HuH-7 (cell line): ENCODE results near the gene RABGAP1L.
"Not testable (repeated sequence)": the region's sequence is repeated elsewhere in the genome, so short reads cannot be mapped to it uniquely, and the experiment has no call there.

Source experiments
- DNase-seq: peaks from one replicate; pipeline ENCODE4 v3.0.0; 2011; ENCODE audit warnings: low spot score

Gene RABGAP1L

GRCh38 chr1:174367892-174368291 is 208.6 kb downstream of the RABGAP1L start:
- no peak for DNase-seq

DNA sequence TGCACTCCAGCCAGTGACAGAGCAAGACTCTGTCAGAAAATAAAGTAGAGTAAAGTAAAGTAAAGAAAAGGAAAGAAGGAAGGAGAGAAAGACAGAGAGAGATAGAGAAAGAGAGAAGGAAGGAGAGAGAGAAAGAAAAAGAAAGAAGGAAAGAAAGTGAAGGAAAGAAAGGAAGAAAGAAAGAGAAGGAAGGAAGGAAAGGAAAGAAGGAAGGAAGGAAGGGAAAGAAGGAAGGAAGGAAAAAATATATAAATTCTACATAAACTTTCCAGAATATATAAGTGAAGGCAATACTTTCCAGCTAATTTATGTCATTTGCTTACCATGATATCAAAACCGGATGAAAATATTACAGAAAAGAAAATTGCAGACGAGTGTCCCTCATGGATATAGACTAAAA is 216.7 kb downstream of the RABGAP1L start:
- DNase-seq: no peak

GRCh38 chr1:174391716-174392115 is 232.4 kb downstream of the RABGAP1L start:
- no peak for DNase-seq

DNA sequence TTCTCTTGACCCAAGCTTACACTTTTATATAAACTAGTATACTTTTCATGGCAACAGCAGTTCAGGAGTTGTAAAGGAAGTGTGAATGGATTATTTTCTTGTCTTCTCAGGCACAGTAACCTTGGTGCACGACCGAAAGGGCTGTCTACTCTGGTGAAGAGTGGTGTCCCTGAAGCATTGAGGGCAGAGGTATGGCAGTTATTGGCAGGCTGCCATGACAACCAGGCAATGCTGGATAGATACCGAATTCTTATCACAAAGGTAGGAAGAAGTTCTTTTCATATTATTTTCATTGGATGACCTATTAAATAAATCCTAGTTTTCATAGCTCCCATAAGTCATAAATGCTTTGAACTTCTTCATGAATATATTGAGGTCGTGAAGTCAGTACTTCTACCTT is 234.6 kb downstream of the RABGAP1L start:
- no peak for DNase-seq

DNA sequence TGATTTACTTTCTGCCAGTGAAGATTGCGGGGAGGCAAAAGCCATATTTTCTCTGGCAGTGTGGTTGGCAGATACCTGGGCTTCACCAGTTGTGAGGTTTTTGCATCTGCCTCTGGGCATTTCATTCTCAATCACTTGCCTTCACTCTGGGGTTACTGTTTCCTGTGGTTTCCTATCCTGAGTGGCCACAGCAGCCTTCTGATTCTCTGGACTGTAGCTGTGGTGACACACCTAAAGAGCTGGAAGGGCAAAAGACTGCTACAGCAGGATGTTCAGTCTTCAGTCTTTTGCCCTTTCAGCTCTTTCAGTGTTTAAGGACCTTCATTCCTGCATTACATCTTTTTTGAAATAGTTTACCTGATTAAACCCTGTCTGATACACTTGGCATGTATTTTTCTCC is 237.9 kb downstream of the RABGAP1L start:
- DNase-seq: no peak

DNA sequence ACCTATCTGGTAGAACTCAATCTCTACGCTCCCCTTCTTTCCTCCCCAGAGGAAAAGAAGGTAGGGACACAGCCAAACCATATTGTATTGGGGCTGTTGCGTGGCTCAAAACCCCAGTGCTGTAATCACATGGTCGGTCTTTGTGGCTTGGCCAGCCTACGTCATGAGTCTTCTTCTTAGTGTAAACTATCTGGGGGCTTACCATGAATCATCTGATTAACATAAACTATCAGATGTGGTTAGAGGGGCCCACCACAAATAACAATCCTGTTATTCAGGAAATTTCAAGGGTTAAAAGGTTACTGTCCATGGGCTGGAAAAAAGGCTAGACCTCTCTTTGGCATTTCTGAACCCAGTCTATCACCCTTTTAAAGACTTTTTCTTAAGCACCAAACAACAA is 238.9 kb downstream of the RABGAP1L start:
- DNase-seq: no peak

DNA sequence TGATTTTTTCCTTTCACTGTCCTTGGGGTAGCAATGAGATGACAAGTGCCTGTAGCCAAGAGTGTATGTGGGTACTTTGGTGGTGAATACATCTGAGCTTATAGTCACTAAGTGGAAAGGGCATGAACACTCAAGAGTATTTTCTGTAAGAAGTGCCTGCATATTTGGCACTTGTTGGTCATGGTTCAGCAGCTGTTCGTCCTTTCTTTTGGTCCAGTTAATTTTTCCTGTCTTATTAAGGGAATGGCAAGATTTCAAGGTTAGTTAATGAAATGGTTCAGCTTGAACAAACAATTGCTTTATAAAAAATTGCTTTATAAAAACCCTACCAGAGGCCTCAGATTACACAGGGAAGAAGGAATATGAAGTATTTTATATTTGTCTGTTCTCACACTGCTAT is 239.9 kb downstream of the RABGAP1L start:
- DNase-seq: no peak

DNA sequence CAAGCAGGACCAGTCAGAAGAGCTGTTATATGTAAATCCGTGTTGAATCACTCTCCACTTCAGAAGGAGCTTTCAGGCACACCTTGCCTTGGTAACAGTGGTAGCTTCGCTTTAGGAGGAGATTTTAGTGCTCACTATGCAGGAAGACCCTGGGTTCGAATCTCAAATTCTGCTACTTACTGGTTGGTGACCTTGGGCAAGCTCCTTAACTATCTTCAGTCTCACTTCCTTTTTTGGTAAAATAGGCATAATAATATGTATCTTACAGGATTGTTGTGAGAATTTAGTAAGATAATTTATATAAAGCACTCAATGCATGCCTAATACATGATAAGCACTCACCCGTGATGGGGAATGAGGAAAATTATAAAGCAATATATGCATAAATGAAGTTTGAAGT is 241.8 kb downstream of the RABGAP1L start:
- no peak for DNase-seq

DNA sequence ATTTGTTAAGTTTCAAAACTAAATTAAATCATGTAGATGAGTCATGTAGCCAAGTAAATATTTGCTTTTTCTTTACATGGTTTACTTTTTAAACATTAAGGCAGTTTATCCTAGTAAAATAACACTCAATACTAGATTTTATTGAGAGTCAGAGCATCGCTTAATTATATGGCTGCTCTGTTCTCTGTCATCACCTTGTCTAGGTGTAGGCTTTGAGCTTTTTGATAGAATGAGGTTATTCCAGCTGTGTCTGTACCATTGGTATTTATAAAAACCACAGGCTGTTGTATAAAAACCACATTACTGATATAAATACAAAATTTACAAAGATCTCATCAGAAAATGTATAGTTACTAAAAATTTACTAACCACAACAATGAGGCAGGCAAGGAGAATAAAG is 245.9 kb downstream of the RABGAP1L start:
- no peak for DNase-seq

- no peak for DNase-seq
Observed at GRCh38 chr1:174406421-174406820, 247.1 kb downstream of the RABGAP1L start.

DNA sequence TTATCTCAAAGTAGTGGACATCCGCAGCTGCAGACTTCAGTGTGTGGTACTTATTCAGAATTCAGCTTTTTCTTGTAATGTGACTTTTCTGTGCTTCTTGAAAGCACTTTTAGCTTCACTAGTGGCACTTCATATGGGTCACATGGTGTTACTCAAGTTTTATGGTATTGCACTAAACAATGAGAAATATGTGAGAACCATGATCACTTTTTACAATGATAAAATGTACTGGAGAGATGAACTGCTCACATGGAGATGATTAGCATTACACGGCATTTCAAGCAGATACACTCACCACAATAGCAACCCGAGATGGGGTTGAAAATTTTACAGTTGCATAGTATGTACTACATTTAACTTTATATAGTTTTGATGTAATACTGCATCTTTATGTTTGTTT is 248.3 kb downstream of the RABGAP1L start:
- DNase-seq: no peak

DNA sequence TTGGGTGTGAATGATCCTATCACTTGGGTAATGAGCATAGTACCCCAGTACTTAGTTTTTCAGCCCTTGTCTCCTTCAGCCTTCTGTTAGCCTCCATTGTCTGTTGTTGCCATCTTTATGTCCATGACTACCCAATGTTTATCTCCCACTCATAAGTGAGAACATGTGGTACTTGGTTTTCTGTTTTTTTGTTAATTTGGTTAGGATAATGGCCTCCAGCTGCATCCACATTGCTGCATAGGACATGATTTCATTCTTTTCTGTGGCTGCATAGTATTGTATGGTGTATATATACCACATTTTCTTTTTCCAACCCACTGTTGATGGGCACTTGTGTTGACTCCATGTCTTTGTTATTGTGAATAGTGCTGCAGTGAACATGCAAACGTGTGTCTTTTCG is 248.8 kb downstream of the RABGAP1L start:
- DNase-seq: no peak

DNA sequence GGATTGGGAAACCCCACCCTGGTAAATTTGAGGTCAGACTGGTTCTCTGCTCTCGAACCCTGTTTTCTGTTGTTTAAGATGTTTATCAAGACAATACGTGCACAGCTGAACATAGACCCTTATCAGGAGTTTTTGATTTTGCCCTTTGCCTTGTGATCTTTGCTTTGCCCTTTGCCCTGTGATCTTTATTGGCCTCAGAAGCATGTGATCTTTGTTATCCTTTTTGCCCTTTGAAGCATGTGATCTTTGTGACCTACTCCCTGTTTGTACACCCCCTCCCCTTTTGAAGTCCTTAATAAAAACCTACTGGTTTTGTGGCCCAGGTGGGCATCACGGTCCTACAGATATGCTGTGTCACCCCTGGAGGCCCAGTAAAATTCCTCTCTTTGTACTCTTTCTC is 250.5 kb downstream of the RABGAP1L start:
- DNase-seq: not testable (repeated sequence)

DNA sequence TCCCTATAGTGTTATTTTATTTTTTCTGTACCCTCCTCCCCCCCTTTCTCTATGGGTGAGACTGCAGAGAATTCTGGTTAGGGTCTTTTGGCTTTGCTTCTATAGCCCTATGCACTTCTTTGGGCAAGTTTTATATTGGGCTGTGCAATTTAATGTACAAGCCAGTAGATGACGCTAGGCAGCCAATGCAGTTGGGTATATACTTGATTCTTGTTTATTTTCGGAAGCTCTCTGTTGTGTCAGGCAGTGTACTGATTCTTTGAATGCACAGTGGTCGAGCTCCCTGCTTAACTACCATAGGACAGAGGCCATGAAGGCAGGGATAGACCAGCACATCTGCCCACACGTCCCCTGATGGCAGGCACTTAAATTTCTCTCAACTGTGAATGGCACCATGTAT is 254.3 kb downstream of the RABGAP1L start:
- DNase-seq: no peak

GRCh38 chr1:174414203-174414602 is 254.9 kb downstream of the RABGAP1L start:
- DNase-seq: no peak

- no peak for DNase-seq
Observed at GRCh38 chr1:174415506-174415905, 256.2 kb downstream of the RABGAP1L start.

- no peak for DNase-seq
Observed at GRCh38 chr1:174417921-174418320, 258.6 kb downstream of the RABGAP1L start.

DNA sequence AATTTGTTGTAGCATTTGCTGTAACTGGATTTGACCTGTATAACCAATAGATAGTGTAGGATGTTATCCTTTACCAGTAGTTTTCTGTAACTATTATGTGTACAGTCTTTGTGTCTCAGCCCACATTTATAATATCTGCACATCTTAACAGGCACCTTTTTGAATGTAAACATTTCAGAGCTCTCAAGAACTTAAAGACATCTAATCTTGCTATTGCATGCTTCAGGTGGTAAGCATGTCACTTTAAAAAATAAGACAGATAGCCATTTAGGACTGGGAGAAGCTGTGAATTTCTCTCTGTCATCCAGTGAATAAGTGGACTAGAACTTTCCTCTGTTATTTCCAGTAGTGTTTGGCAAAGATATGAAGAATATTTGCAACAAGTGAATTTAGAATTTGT is 265.8 kb downstream of the RABGAP1L start:
- DNase-seq: no peak

DNA sequence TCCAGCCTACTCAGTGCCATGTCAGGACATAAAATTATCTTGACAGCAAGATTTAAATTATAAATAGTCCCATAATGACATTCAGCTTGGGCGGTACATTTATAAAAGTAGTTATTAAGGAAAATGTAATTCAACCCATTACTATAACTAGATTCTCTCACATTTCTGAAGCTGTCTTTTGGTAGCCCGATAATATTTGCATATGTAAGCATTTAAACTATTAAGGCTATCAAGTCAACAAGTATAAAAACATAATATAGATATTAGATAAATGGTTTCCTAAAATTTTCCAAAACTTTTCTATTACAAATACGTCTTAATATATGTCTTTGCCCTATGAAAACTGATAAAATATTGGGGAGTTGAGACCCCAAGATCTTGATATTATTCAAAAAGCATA is 266.8 kb downstream of the RABGAP1L start:
- no peak for DNase-seq

DNA sequence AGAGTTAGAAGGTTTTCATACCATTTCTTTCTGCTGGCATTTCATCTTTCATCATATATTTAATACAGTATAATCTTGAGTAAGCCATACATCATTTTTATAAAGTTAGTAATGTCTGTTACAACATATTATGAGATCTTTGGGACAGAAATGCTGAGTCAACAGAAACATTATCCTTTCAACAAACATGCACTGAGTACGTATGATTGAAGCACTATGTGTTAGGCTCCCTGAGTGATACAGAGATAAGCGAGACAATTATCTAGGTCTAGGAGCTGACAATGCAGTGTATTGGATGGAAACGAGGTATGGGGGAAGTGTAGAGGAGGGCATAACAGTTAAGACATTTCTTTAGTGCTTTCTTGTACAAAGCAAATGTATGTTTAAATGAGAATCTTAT is 268.7 kb downstream of the RABGAP1L start:
- DNase-seq: no peak

DNA sequence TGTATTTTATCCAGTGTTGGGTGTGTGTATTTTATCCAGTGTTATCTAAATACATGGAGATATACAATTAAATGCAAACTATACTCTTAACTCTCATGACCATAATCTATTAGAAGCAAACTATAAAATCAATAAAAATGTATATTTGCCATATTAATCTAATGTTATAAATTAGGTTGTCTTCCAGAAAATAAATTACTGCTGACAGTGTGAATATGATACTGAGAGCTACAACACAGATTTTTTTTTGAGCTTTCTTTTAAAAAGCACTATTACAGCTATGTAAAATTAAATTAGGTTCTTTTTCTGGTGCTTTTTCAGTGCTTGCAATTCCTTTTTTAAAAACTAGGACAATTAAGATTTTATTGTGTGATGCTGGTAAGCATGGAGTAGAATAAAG is 269.4 kb downstream of the RABGAP1L start:
- no peak for DNase-seq

DNA sequence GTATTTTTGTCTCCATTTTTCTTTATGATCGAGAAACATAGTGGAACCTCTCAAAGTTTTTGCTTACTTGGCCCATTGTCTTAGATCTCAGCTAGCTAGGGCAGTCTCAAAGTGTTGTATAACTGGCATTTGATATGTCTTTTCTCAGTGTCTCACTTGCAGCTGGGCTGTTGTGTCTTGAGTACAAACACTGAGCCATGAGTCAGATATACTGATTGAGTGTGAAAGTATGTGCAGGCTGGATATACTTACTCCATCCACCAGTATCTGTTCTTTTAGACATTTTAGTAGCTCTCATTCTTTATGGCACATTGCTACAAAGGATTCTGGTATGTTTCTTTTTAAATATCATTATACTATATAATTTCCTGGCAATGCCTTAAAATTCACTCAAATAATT is 274.1 kb downstream of the RABGAP1L start:
- DNase-seq: no peak

GRCh38 chr1:174445351-174445750 is 286.0 kb downstream of the RABGAP1L start:
- no peak for DNase-seq

- DNase-seq: no peak
Observed at GRCh38 chr1:174445817-174446216, 286.5 kb downstream of the RABGAP1L start.

GRCh38 chr1:174447866-174448530 is 288.7 kb downstream of the RABGAP1L start, which contains the start of gene GPR52:
Gene GPR52 (plus strand): TSS chr1:174447964. CDS start chr1:174448112, 148 bp downstream.
- DNase-seq: no peak
